ENCODE data around the gene PPOX. TPM values are rescaled to one million over a fixed set of nuclear protein-coding genes. Genes with fewer than 3 reads are reported as not detected.

PPOX gene
- total RNA-seq, 2 experiments from 2014 or later: 42.0 to 45.5 TPM

DNA sequence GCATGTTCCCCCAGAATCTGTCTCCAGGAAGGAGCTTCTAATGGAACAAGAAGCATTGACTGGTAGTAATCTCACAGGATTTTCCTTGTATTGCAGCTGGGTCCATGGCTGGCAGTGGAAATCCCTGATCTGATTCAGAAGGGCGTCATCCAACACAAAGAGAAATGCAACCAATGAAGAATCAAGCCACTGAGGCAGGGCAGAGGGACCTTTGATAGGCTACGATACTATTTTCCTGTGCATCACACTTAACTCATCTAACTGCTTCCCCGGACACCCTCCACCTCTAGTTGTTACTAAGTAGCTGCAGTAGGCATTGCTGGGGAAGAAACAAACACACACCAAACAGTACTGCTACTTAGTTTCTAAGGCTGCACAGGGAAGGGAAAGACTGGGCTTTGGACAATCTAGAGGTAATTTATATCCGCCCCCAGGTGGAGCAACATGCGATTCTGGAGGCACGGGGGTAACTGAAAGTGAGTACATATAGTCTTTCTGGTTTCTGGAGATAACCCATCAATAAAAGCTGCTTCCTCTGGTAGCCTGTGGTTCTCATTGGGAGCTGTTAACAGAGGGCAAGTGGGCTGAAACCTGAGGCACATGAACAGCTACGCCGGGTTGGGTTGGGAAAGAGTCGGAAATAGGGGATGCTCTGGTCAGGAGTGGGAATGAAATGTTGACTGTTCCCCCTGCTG is 7.8 kb upstream of the PPOX start:
- no peaks in the 10 kb centered on the region for H3K9me2 ChIP-seq (ENCODE audit: insufficient read depth, low read length)
- peaks cover 25% of the 10 kb centered on the region for H3K4me1 ChIP-seq (ENCODE audit: insufficient read depth, low read length, poor library complexity, severe bottlenecking)
- no peak overlapping the region for H3K27ac ChIP-seq (ENCODE audit: low read depth, low read length, poor library complexity, severe bottlenecking)
- H3K4me2 ChIP-seq (ENCODE audit: low read length): peak overlapping the region; percentile 85
- ChIA-PET CTCF (ENCODE audit: unreplicated experiment) (no interaction called here), POLR2A (interaction anchor here (0.5 to 1.6 kb wide), 7 partner anchors 8 to 230 kb away, joined by 3 to 6 read pairs (median 4); partner anchors contain the start of gene ARHGAP30)
- BruUV-seq (replicated peaks): TSS peak; percentile 41
- H3K4me3 ChIP-seq (ENCODE audit: low read depth, low read length, poor library complexity, severe bottlenecking): peak overlapping the region; percentile 82
- H3K9me3 ChIP-seq (ENCODE audit: low read length): no peaks in the 10 kb centered on the region
- peaks cover 13% of the 10 kb centered on the region; the same call in 1 of the 2 replicates for H3K79me2 ChIP-seq (ENCODE audit: insufficient read depth, low read depth, low read length)
- intact Hi-C loops (cut with micrococcal nuclease; ENCODE audit: unreplicated experiment): loop anchor here (5.0 kb wide), 1 partner anchor 161 kb away; no protein-coding TSS in a partner anchor
- no peaks in the 10 kb centered on the region for H4K20me1 ChIP-seq (ENCODE audit: insufficient read depth, low read length)
- H3K36me3 ChIP-seq (ENCODE audit: insufficient read depth, low read length): peaks cover 28% of the 10 kb centered on the region; the same call in 1 of the 2 replicates
- no peak overlapping the region for H2AFZ ChIP-seq (ENCODE audit: low read length)
- DNase-seq (ENCODE audit: low spot score): no peak
- no peak for TF ChIP-seq EZH2phosphoT487 (IDR thresholded peaks at IDR 0.05; ENCODE audit: borderline replicate concordance, low read depth, low read length)
- TF ChIP-seq, protein P1, sequence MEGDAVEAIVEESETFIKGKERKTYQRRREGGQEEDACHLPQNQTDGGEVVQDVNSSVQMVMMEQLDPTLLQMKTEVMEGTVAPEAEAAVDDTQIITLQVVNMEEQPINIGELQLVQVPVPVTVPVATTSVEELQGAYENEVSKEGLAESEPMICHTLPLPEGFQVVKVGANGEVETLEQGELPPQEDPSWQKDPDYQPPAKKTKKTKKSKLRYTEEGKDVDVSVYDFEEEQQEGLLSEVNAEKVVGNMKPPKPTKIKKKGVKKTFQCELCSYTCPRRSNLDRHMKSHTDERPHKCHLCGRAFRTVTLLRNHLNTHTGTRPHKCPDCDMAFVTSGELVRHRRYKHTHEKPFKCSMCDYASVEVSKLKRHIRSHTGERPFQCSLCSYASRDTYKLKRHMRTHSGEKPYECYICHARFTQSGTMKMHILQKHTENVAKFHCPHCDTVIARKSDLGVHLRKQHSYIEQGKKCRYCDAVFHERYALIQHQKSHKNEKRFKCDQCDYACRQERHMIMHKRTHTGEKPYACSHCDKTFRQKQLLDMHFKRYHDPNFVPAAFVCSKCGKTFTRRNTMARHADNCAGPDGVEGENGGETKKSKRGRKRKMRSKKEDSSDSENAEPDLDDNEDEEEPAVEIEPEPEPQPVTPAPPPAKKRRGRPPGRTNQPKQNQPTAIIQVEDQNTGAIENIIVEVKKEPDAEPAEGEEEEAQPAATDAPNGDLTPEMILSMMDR (conservative IDR thresholded peaks at IDR 0.05; ENCODE audit: low read length): no peak

DNA sequence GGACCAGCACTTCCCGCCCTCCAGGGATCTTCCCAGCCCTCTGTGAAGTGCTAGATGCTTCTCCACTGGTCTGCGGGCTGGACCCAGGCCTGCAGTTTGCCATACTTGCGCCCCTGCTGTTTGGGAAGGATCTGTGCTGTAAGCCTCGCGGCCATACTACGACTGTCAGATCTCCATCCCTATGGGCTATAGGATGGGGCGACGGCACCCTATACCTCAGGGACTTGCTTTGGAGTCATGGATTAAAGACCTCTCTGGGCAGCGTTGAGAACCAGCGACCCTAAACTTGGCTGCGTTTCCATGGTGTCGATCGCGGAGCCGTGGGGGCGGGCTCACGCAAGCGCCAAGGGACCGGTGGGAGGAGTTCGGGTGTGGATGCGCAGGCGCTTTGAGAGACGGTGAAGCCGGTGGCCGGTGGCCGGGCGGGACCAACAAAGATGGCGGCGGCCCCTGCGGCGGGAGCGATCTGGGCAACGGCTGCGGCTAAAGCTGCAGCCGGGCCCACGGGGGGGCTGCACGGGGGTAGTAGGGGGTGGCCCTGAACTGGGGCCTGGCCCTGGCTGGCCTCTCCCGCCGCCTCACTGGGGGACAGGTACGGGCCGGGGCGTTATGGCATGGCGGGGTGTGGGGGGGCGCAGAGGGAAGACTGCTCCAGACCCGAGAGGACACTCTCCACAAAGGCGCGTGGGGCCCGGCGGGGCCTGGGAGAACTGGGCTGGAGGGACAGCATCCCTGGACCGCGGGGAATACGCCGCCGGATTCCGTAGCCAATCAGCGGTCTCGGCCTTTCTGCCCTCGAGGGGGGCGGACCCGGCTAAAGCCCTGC is 6.9 kb upstream of the PPOX start, which contains the start of gene USP21:
USP21 (plus strand) TSS at position 414 of the 826 bp plus-strand sequence. CDS start 1,141 bp downstream, outside the sequence.
- Histone ChIP-seq H3K4me3 (ENCODE audit: low read depth, low read length, poor library complexity, severe bottlenecking) (peak within 1 kb of the TSS; percentile 82), H3K9me2 (ENCODE audit: insufficient read depth, low read length) (no peaks in the 10 kb centered on the region), H3K27ac (ENCODE audit: low read depth, low read length, poor library complexity, severe bottlenecking) (peak within 1 kb of the TSS; percentile 38), H3K79me2 (ENCODE audit: insufficient read depth, low read depth, low read length) (peaks cover 13% of the 10 kb centered on the region; the same call in 1 of the 2 replicates), H3K36me3 (ENCODE audit: insufficient read depth, low read length) (peaks cover 31% of the 10 kb centered on the region; the same call in 1 of the 2 replicates), H3K4me1 (ENCODE audit: insufficient read depth, low read length, poor library complexity, severe bottlenecking) (peaks cover 25% of the 10 kb centered on the region), H2AFZ (ENCODE audit: low read length) (peak within 1 kb of the TSS; percentile 82), H3K9me3 (ENCODE audit: low read length) (no peaks in the 10 kb centered on the region), H4K20me1 (ENCODE audit: insufficient read depth, low read length) (no peaks in the 10 kb centered on the region), H3K4me2 (ENCODE audit: low read length) (peak within 1 kb of the TSS; percentile 85)
- TF ChIP-seq EZH2phosphoT487 (IDR thresholded peaks at IDR 0.05; ENCODE audit: borderline replicate concordance, low read depth, low read length): no peak
- TF ChIP-seq, protein P1 (conservative IDR thresholded peaks at IDR 0.05; ENCODE audit: low read length): peak; percentile 38; the same call in 1 of the 2 replicates
- peak; percentile 95 for DNase-seq (ENCODE audit: low spot score)
- no TSS peak for BruUV-seq (replicated peaks)
- intact Hi-C loops (cut with micrococcal nuclease; ENCODE audit: unreplicated experiment): loop anchor here (5.0 kb wide), 1 partner anchor 162 kb away; no protein-coding TSS in a partner anchor
- ChIA-PET POLR2A (interaction anchor here (0.5 to 1.6 kb wide), 4 partner anchors 10 to 229 kb away, joined by 3 to 4 read pairs (median 3); no protein-coding TSS in a partner anchor), CTCF (ENCODE audit: unreplicated experiment) (no interaction called here)
